ENCODE measurements around the gene CDC26.

DNA sequence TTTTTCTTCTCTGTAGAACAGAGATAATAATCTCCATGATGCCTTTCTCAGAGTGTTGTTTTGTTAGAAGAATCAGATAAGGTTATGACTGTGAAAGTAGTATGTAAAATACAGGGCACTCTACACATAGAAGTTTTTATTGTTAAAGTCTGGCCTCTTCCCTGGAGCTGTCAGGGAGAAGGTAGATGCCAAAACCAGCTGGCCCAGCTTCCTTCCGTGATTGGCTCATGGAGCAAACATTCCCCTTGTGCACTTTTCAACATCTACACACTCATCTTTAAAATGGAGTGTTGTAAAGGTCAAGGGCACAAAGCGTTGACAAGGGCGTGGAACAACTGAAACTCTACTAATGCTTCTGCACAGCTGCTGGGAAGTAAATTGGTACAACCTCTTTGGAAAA, 35.2 kb upstream of the CDC26 start:
- TF ChIP-seq, protein P1, sequence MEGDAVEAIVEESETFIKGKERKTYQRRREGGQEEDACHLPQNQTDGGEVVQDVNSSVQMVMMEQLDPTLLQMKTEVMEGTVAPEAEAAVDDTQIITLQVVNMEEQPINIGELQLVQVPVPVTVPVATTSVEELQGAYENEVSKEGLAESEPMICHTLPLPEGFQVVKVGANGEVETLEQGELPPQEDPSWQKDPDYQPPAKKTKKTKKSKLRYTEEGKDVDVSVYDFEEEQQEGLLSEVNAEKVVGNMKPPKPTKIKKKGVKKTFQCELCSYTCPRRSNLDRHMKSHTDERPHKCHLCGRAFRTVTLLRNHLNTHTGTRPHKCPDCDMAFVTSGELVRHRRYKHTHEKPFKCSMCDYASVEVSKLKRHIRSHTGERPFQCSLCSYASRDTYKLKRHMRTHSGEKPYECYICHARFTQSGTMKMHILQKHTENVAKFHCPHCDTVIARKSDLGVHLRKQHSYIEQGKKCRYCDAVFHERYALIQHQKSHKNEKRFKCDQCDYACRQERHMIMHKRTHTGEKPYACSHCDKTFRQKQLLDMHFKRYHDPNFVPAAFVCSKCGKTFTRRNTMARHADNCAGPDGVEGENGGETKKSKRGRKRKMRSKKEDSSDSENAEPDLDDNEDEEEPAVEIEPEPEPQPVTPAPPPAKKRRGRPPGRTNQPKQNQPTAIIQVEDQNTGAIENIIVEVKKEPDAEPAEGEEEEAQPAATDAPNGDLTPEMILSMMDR (IDR thresholded peaks at IDR 0.05): no peak
- no peak for TF ChIP-seq POLR2A (IDR thresholded peaks at IDR 0.05)

Measured in testis (tissue), 2 donors.